ENCODE data around the gene MCL1. TPM values are rescaled to one million over a fixed set of nuclear protein-coding genes. Genes with fewer than 3 reads are reported as not detected.
A peak's percentile ranks its signal among the peaks of the same experiment; 100 is the strongest.
"Not testable (repeated sequence)": the region's sequence is repeated elsewhere in the genome, so short reads cannot be mapped to it uniquely, and the experiment has no call there.

MCL1 gene
- total and polyA plus RNA-seq, 8 donors: 69.2 to 163 (median 96.7) TPM

- Histone ChIP-seq H3K36me3 (no peaks in the 10 kb centered on the region), H3K27ac (peak overlapping the region; percentile 80 to 100 (median 98)), H3K4me1 (peaks cover 79 to 95% (median 86%) of the 10 kb centered on the region in 3 donors), H3K9me3 (no peaks in the 10 kb centered on the region), H3K4me3 (peak overlapping the region in 2 of 4 donors; percentile 34 to 41), H3K27me3 (no peaks in the 10 kb centered on the region)
- intact Hi-C loops (cut with DNase I): no loop called here
- WGBS, 2 donors: 74 to 77% methylated on average over 12 of the region's 12 CpGs
- DNase-seq: no peak
- ATAC-seq: no peak
- FAIRE-seq: no peak
- TF ChIP-seq CTCF (IDR thresholded peaks at IDR 0.05): no peak
Measured at GRCh38 chr1:150566589-150567340, 12.6 kb downstream of the MCL1 start.

GRCh38 chr1:150565240-150565991 is 14.0 kb downstream of the MCL1 start:
- H3K27me3 ChIP-seq; ATAC-seq; H3K36me3 ChIP-seq; DNase-seq; H3K9me3 ChIP-seq; H3K4me3 ChIP-seq; FAIRE-seq; intact Hi-C loops (cut with DNase I): not testable (repeated sequence)
- Histone ChIP-seq H3K27ac (peak overlapping the region; percentile 80 to 100 (median 98)), H3K4me1 (peaks cover 75 to 85% (median 79%) of the 10 kb centered on the region in 3 donors)
- WGBS, 2 donors: 82 to 83% methylated on average over 14 of the region's 14 CpGs

- no peaks in the 10 kb centered on the region for H3K36me3 ChIP-seq
- no peak for TF ChIP-seq CTCF (IDR thresholded peaks at IDR 0.05)
- H3K4me3 ChIP-seq: peak overlapping the region in 1 of 4 donors; percentile 17
- peak overlapping the region; percentile 96 to 100 (median 99) for H3K27ac ChIP-seq
- H3K4me1 ChIP-seq: peaks cover 68 to 81% (median 73%) of the 10 kb centered on the region in 3 donors
- intact Hi-C loops (cut with DNase I): loop anchor here in 1 of 3 donors (5.0 kb wide), 1 partner anchor 58 kb away; no protein-coding TSS in a partner anchor
- FAIRE-seq (no peak), ATAC-seq (no peak), DNase-seq (no peak)
- no peaks in the 10 kb centered on the region for H3K9me3 ChIP-seq
- 67 to 71% methylated on average over 5 of the region's 5 CpGs for WGBS, 2 donors
- H3K27me3 ChIP-seq: no peaks in the 10 kb centered on the region
Measured at GRCh38 chr1:150564051-150564991, 15.1 kb downstream of the MCL1 start.

- Histone ChIP-seq H3K9me3 (no peaks in the 10 kb centered on the region), H3K4me1 (peaks cover 60 to 75% (median 65%) of the 10 kb centered on the region in 3 donors), H3K27ac (peak overlapping the region; percentile 96 to 100 (median 99)), H3K36me3 (no peaks in the 10 kb centered on the region), H3K4me3 (peak overlapping the region in 1 of 4 donors; percentile 17), H3K27me3 (no peaks in the 10 kb centered on the region)
- no peak for TF ChIP-seq CTCF (IDR thresholded peaks at IDR 0.05)
- DNase-seq: peak; percentile 72 to 87 (median 78)
- intact Hi-C loops (cut with DNase I): loop anchor here in 1 of 3 donors (5.0 kb wide), 1 partner anchor 59 kb away; no protein-coding TSS in a partner anchor
- ATAC-seq: no peak
- FAIRE-seq: no peak
- WGBS, 2 donors: 14 to 16% methylated on average over 4 of the region's 4 CpGs
Measured at GRCh38 chr1:150563340-150564038, 15.9 kb downstream of the MCL1 start.

All from pancreas (tissue), 10 donors.